Liver (tissue), 9 donors: Measurements from ENCODE around the gene DIPK2A. TPM values are rescaled to one million over a fixed set of nuclear protein-coding genes. Genes with fewer than 3 reads are reported as not detected.

Experiments
- DNase-seq: peaks from one replicate; pipeline ENCODE4 v3.0.0-alpha.2; 2017; ENCODE audit warnings: low spot score
- H3K27ac ChIP-seq, 2 donors: one replicate each; pipeline ENCODE4 v1.7.0; 2013; ENCODE audit warnings: inconsistent platforms in 2 of 2, low read length in 2 of 2, control low read depth in 1 of 2, low read depth in 1 of 2, mild to moderate bottlenecking in 1 of 2
- H3K27me3 ChIP-seq, 4 donors: one replicate each; pipeline versions ENCODE4 v1.6.1 to v1.7.0; 2013; ENCODE audit warnings: low read length in 3 of 4, inconsistent platforms in 1 of 4, mild to moderate bottlenecking in 1 of 4, moderate library complexity in 1 of 4; ENCODE audit not compliant: control insufficient read depth in 4 of 4, insufficient read depth in 4 of 4
- H3K36me3 ChIP-seq, 4 donors: one replicate each; pipeline versions ENCODE4 v1.6.1 to v1.7.0; 2013; ENCODE audit warnings: low read length in 3 of 4, mild to moderate bottlenecking in 3 of 4, low read depth in 1 of 4, moderate library complexity in 1 of 4; ENCODE audit not compliant: control insufficient read depth in 4 of 4, insufficient read depth in 3 of 4
- H3K4me1 ChIP-seq, 4 donors: one replicate each; pipeline versions ENCODE4 v1.6.1 to v1.7.0; 2013; ENCODE audit warnings: low read length in 3 of 4, mild to moderate bottlenecking in 3 of 4, moderate library complexity in 1 of 4; ENCODE audit not compliant: control insufficient read depth in 4 of 4, insufficient read depth in 4 of 4
- H3K4me3 ChIP-seq, 3 donors: one replicate each; pipeline versions ENCODE4 v1.6.1 to v1.7.0; 2013; ENCODE audit warnings: low read length in 3 of 3, control low read depth in 1 of 3, low read depth in 1 of 3, mild to moderate bottlenecking in 1 of 3
- H3K9ac ChIP-seq, 2 donors: one replicate each; pipeline ENCODE4 v1.7.0; 2013; ENCODE audit warnings: low read length in 2 of 2, mild to moderate bottlenecking in 2 of 2, moderate library complexity in 2 of 2, control low read depth in 1 of 2, low read depth in 1 of 2
- H3K9me3 ChIP-seq, 4 donors: one replicate each; pipeline versions ENCODE4 v1.6.1 to v1.7.0; 2013; ENCODE audit warnings: low read length in 3 of 4; ENCODE audit not compliant: control insufficient read depth in 4 of 4
- EGR1 ChIP-seq, 2 donors: IDR thresholded peaks; 2 replicates each; pipeline ENCODE4 v1.6.1; 2016 to 2018; ENCODE audit warnings: antibody characterized with exemption in 2 of 2, low read depth in 2 of 2
- FOXA1 ChIP-seq: IDR thresholded peaks from 2 replicates; pipeline ENCODE4 v1.6.1; 2016; ENCODE audit warnings: antibody characterized with exemption
- FOXA2 ChIP-seq: IDR thresholded peaks from 2 replicates; pipeline ENCODE4 v1.6.1; 2016; ENCODE audit warnings: antibody characterized with exemption
- GABPA ChIP-seq, 2 donors: IDR thresholded peaks in 1 of 2; conservative IDR thresholded peaks in 1 of 2; 2 replicates each; pipeline ENCODE4 v1.6.1; 2016; ENCODE audit warnings: antibody characterized with exemption in 2 of 2, mild to moderate bottlenecking in 1 of 2, moderate library complexity in 1 of 2
- HNF4A ChIP-seq, 2 donors: conservative IDR thresholded peaks; 2 replicates each; pipeline ENCODE4 v1.6.1; 2016; ENCODE audit warnings: antibody characterized with exemption in 2 of 2, mild to moderate bottlenecking in 2 of 2
- HNF4G ChIP-seq: IDR thresholded peaks from 2 replicates; pipeline ENCODE4 v1.6.1; 2016; ENCODE audit warnings: antibody characterized with exemption
- JUND ChIP-seq, 2 donors: IDR thresholded peaks; 2 replicates each; pipeline ENCODE4 v1.6.1; 2016; ENCODE audit warnings: antibody characterized with exemption in 2 of 2
- NR2F2 ChIP-seq: IDR thresholded peaks from 2 replicates; pipeline ENCODE4 v1.6.1; 2016; ENCODE audit warnings: antibody characterized with exemption
- RXRA ChIP-seq, 2 donors: IDR thresholded peaks; 2 replicates each; pipeline ENCODE4 v1.6.1; 2017 to 2018; ENCODE audit warnings: antibody characterized with exemption in 2 of 2, mild to moderate bottlenecking in 1 of 2
- YY1 ChIP-seq: IDR thresholded peaks from 2 replicates; pipeline ENCODE4 v1.6.1; 2016; ENCODE audit warnings: antibody characterized with exemption, mild to moderate bottlenecking
- WGBS: extraction: QIAGEN DNeasy Blood & Tissue Kit; methylation state at CpG from one replicate; pipeline ENCODE4 v1.1.7; 2013; 5-methylcytosine and 5-hydroxymethylcytosine counted together
- polyA plus RNA-seq, 2 donors: library from polyadenylated mRNA; stranded (reverse) in 1 of 2; unstranded in 1 of 2; fragments of 200-250 nt in 1 of 2; fragments of >200 nt in 1 of 2; fragmentation: Nextera tagmentation in 1 of 2; extraction: Ambion mirVana in 1 of 2; gene quantifications; one replicate each; pipeline versions ENCODE4 v1.2.1 to v1.2.3, GENCODE V29; 2013 to 2015
- total RNA-seq, 2 donors: library from RNA; depleted of rRNA; stranded (reverse); fragments of >200 nt; gene quantifications; one replicate each; pipeline ENCODE4 v1.2.3, GENCODE V29; 2014
- TF ChIP-seq, protein P1 (sequence below): IDR thresholded peaks from 2 replicates; pipeline ENCODE4 v1.6.1; 2016; ENCODE audit warnings: antibody characterized with exemption
- TF ChIP-seq, protein P2 (sequence below): fragments of 150-350 bp; IDR thresholded peaks from 2 replicates; pipeline ENCODE4 v1.5.1; 2017; ENCODE audit warnings: improper control_type of control experiment, low read depth, low read length; ENCODE audit not compliant: missing input control
- TF ChIP-seq, protein P3 (sequence below): IDR thresholded peaks from 2 replicates; pipeline ENCODE4 v1.6.1; 2016; ENCODE audit warnings: antibody characterized with exemption
- TF ChIP-seq, protein P4 (sequence below): IDR thresholded peaks from 2 replicates; pipeline ENCODE4 v1.6.1; 2016; ENCODE audit warnings: antibody characterized with exemption, mild to moderate bottlenecking
- donor health status: healthy.
- donor health status: healthy.
- donor health status: healthy.
- donor health status: healthy.
- donor health status: healthy.

The DIPK2A gene
- total and polyA plus RNA-seq, 4 donors = 4.6 to 81.1 (median 23.4) TPM

DNA sequence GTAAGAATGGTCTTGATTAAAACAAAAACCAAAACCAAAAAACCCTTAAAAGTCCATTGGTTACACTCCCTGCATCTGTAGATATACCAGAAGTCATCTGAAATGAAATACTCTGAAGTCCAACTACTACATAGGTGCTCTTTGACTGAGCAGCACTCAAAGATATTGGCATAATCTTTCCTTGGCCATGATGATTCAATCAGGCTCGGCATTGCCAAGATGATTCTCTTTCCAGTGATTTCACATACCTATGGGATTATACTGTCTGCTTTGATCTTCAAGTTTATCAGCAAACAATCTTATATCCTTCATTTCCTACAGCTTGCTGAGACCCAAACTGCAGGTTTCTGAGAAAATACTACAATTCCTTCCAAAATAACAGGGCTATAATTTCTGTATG, 35.9 kb upstream of the DIPK2A start (continued):
- TF ChIP-seq, protein P1, sequence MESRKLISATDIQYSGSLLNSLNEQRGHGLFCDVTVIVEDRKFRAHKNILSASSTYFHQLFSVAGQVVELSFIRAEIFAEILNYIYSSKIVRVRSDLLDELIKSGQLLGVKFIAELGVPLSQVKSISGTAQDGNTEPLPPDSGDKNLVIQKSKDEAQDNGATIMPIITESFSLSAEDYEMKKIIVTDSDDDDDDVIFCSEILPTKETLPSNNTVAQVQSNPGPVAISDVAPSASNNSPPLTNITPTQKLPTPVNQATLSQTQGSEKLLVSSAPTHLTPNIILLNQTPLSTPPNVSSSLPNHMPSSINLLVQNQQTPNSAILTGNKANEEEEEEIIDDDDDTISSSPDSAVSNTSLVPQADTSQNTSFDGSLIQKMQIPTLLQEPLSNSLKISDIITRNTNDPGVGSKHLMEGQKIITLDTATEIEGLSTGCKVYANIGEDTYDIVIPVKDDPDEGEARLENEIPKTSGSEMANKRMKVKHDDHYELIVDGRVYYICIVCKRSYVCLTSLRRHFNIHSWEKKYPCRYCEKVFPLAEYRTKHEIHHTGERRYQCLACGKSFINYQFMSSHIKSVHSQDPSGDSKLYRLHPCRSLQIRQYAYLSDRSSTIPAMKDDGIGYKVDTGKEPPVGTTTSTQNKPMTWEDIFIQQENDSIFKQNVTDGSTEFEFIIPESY = no peak
- TF ChIP-seq, protein P2, sequence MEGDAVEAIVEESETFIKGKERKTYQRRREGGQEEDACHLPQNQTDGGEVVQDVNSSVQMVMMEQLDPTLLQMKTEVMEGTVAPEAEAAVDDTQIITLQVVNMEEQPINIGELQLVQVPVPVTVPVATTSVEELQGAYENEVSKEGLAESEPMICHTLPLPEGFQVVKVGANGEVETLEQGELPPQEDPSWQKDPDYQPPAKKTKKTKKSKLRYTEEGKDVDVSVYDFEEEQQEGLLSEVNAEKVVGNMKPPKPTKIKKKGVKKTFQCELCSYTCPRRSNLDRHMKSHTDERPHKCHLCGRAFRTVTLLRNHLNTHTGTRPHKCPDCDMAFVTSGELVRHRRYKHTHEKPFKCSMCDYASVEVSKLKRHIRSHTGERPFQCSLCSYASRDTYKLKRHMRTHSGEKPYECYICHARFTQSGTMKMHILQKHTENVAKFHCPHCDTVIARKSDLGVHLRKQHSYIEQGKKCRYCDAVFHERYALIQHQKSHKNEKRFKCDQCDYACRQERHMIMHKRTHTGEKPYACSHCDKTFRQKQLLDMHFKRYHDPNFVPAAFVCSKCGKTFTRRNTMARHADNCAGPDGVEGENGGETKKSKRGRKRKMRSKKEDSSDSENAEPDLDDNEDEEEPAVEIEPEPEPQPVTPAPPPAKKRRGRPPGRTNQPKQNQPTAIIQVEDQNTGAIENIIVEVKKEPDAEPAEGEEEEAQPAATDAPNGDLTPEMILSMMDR = no peak
- TF ChIP-seq FOXA1 (no peak), YY1 (no peak)

DNA sequence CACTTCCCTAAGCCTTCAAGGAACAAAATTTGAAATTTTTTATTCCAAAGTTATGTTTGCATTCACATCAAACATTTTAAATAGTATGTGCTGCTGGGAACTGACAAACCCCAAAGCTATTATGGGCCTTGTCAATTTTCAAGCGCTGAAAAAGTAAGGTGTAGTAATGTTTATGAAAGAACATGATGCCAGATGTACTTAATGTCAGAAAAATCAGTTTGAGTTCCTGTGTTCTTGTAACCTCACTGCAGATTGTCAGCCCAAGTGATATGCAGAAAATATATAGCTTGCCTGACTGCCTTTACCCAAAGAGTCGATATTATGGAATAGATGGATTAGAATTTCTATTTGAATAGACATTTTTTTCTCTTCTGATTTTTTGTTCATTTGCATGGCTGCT, 20.8 kb upstream of the DIPK2A start:
- Histone ChIP-seq H3K9me3 (no peaks in the 10 kb centered on the region), H3K36me3 (no peaks in the 10 kb centered on the region), H3K4me3 (no peak overlapping the region), H3K9ac (no peak overlapping the region), H3K4me1 (no peaks in the 10 kb centered on the region), H3K27ac (no peak overlapping the region), H3K27me3 (peaks cover 0 to 3% (median 0%) of the 10 kb centered on the region in 4 donors)
- 86% methylated on average over 2 of the region's 2 CpGs for WGBS
- no peak for DNase-seq
- TF ChIP-seq, protein P2 = no peak
- TF ChIP-seq HNF4A (conservative IDR thresholded peaks at IDR 0.05) (no peak), HNF4G (no peak), FOXA2 (no peak), RXRA (IDR thresholded peaks at IDR 0.05) (no peak), JUND (IDR thresholded peaks at IDR 0.05) (no peak), FOXA1 (no peak), GABPA (IDR thresholded peaks at IDR 0.05 in 1 of 2, conservative IDR thresholded peaks at IDR 0.05 in 1 of 2) (no peak), NR2F2 (no peak), EGR1 (IDR thresholded peaks at IDR 0.05; ENCODE audit: low read depth in 2 of 2) (no peak)
- TF ChIP-seq, protein P3, sequence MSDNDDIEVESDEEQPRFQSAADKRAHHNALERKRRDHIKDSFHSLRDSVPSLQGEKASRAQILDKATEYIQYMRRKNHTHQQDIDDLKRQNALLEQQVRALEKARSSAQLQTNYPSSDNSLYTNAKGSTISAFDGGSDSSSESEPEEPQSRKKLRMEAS = no peak
- TF ChIP-seq, protein P4, sequence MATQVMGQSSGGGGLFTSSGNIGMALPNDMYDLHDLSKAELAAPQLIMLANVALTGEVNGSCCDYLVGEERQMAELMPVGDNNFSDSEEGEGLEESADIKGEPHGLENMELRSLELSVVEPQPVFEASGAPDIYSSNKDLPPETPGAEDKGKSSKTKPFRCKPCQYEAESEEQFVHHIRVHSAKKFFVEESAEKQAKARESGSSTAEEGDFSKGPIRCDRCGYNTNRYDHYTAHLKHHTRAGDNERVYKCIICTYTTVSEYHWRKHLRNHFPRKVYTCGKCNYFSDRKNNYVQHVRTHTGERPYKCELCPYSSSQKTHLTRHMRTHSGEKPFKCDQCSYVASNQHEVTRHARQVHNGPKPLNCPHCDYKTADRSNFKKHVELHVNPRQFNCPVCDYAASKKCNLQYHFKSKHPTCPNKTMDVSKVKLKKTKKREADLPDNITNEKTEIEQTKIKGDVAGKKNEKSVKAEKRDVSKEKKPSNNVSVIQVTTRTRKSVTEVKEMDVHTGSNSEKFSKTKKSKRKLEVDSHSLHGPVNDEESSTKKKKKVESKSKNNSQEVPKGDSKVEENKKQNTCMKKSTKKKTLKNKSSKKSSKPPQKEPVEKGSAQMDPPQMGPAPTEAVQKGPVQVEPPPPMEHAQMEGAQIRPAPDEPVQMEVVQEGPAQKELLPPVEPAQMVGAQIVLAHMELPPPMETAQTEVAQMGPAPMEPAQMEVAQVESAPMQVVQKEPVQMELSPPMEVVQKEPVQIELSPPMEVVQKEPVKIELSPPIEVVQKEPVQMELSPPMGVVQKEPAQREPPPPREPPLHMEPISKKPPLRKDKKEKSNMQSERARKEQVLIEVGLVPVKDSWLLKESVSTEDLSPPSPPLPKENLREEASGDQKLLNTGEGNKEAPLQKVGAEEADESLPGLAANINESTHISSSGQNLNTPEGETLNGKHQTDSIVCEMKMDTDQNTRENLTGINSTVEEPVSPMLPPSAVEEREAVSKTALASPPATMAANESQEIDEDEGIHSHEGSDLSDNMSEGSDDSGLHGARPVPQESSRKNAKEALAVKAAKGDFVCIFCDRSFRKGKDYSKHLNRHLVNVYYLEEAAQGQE = no peak
